ENCODE measurements around the gene GPR143.

Gene GPR143

DNA sequence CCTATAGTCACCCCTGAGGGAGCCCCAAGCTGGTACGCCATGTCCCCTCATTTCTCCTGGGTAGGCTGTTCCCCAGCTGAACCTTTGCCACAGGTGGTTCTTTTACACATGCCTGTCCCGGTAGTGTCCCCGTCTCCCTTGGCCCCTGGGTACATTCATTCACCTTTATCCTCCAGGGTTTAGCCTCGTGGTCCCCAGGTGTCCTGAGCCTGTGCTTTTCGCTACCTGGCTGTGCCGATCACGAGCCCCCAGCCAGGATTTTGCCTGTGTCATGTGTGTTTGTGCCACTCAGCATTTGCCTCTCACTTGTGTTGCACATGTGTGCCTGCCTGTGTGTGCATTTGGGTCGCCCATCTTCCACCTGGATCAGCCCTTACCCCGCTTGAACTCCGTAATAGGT is 57.6 kb downstream of the GPR143 start:
- no peak for DNase-seq (ENCODE audit: low read depth)

GRCh38 chrX:9707306-9708033 is 58.2 kb downstream of the GPR143 start:
- DNase-seq (ENCODE audit: low read depth), result no peak

GRCh38 chrX:9706421-9706820 is 59.2 kb downstream of the GPR143 start:
- DNase-seq (ENCODE audit: low read depth), result no peak

GRCh38 chrX:9704876-9705465 is 60.7 kb downstream of the GPR143 start:
- no peak for DNase-seq (ENCODE audit: low read depth)

DNA sequence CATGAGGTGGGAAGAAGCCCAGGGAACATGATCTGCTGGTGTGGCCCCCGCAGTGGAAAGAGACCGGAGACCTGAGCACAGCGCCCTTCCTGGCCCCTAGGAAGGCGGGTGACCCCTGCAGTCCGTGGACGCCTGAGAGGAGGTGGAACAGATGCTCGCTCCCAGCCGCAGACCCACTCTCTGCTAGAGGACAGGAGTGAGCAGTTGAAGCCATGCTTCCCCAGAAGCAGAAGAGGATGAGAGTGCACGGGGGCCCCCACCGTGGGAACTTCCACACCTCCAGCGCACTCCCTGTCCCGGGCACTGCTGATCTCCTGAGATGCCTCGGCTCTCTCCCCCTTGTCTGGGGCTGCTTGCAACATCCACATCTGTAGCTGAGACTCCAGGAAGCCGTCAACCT is 62.2 kb downstream of the GPR143 start:
- no peak for DNase-seq (ENCODE audit: low read depth)

- no peak for DNase-seq (ENCODE audit: low read depth)
Measured at GRCh38 chrX:9701790-9702189, 63.9 kb downstream of the GPR143 start.

DNA sequence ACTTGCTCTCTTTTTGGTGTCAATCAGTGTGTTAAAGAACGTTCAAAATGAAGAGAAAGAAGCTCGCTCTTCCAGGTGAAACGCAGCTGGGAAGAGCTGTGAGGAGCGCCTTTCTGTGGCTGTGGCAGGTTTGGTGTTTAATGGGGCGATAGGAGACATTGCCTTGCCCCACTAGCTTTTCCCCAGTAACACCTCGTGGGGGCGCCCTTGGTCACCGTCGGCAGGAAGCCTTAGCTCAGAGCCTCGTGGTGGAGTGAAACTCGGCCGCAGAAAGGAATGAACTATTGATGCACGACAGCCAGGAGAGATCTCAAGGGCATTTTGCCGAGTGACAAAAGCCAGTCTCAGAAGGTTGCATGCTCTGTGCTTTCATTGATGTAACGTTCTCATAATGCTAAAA is 65.1 kb downstream of the GPR143 start:
- no peak for DNase-seq (ENCODE audit: low read depth)

GRCh38 chrX:9698576-9698975 is 67.1 kb downstream of the GPR143 start:
- DNase-seq (ENCODE audit: low read depth), result no peak

DNA sequence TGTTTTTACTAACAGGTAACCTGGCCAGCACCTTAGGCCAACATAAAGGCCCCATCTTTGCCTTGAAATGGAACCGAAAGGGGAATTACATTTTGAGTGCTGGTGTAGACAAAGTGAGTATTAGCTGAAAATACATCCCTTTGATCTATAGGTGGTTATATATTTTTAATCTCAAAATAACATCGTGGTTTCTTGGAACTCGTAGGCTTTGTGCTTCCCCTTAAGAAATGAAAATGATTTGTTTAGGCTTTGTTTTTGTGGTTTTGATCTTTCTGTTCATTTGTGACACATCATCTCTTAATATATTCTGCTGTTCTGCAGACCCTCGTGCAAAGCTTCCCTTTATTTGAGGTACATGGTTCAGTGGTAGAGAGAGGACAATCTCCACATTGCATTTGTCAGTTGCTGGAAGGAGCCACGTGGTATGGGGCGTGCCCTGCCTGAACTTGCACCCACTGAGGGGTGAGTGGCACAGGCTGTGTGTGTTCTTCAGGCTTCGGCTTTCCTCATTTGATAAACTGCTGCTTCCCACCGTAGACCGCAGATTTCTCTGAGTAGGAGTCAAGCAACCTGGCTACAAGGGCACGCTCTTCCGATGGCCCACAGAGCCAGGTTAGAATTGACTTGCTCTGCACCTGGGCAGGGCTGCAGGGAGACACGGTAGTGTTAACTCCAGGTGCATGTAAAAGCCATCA is 72.2 kb downstream of the GPR143 start:
- no peak for DNase-seq (ENCODE audit: low read depth)

GRCh38 chrX:9690046-9690445 is 75.6 kb downstream of the GPR143 start:
- DNase-seq (ENCODE audit: low read depth), result no peak

- DNase-seq (ENCODE audit: low read depth), result no peak
Measured at GRCh38 chrX:9688833-9689232, 76.8 kb downstream of the GPR143 start.

DNA sequence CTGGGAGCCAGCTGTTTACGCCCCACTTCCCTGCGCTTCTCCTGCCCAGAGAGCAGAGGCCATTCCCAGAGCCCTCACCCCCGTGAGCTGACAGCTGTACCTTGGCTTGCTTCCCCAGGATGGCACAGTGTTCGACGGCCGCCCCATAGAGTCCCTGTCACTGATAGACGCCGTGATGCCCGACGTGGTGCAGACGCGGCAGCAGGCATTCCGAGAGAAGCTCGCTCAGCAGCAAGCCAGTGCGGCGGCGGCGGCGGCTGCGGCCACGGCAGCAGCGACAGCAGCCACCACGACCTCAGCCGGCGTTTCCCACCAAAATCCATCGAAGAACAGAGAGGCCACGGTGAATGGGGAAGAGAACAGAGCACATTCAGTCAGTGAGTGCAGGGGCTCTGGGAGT is 77.7 kb downstream of the GPR143 start:
- no peak for DNase-seq (ENCODE audit: low read depth)

DNA sequence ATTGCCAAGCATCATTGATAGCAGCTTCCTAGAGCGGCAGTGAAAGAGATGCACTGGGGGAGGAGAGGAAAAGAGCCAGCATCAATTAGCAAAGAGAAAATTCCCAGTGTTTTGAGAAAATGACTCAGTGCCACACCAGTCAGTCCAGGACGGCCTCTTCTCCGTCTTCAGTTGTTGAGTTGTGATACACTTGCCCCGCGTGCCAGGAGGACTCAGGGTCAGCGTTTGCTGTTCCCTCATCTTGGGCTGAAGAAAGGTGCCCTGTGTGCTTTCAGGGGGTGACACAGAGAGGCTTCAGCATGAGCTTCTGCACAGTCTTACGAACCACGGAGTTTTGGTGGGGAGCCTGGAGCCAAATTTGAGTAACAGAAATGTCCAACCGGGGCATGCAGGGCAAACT is 82.3 kb downstream of the GPR143 start:
- no peak for DNase-seq (ENCODE audit: low read depth)

DNA sequence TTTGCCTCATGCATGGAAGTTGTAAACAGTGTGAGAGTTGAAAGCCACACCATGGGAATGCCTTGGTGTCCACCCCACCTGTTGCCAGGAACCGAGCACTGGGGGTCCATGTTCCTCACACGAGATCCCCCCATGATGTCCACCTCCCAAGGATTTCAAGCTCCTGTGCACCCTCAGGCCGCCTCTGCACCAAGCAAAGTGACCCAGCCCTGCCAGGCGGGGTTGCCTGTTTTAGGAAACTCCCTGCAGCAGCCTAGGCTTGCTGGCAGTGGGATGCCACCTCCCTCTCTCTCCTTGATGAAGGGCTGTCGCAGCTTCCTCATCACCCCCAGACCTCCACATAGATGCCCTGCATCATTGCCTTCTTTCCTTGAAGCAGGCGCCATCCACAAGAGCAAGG is 82.8 kb downstream of the GPR143 start:
- DNase-seq (ENCODE audit: low read depth), result no peak

DNA sequence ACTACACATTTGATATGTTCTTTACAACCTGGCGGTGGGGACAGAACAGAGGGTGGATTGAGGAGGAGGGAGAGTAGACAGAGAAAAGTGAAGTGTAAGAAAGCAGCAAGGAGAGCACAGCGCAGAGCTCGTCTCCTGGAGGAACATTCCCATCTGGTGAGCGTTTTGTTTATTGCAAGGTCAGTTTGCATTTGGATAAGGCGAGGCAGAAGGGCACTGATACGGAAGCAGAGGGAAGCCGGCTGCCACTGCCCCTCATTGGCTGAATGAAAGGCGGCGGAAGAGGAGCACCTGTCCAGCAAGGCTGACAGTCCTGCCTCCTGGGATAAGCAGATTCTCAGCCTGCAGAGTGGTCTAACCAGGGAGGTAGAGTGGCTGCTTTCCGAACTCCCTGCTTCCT is 83.2 kb downstream of the GPR143 start:
- DNase-seq (ENCODE audit: low read depth), result no peak

GRCh38 chrX:9681422-9681821 is 84.2 kb downstream of the GPR143 start:
- DNase-seq (ENCODE audit: low read depth), result no peak

GRCh38 chrX:9681011-9681410 is 84.6 kb downstream of the GPR143 start:
- no peak for DNase-seq (ENCODE audit: low read depth)

DNA sequence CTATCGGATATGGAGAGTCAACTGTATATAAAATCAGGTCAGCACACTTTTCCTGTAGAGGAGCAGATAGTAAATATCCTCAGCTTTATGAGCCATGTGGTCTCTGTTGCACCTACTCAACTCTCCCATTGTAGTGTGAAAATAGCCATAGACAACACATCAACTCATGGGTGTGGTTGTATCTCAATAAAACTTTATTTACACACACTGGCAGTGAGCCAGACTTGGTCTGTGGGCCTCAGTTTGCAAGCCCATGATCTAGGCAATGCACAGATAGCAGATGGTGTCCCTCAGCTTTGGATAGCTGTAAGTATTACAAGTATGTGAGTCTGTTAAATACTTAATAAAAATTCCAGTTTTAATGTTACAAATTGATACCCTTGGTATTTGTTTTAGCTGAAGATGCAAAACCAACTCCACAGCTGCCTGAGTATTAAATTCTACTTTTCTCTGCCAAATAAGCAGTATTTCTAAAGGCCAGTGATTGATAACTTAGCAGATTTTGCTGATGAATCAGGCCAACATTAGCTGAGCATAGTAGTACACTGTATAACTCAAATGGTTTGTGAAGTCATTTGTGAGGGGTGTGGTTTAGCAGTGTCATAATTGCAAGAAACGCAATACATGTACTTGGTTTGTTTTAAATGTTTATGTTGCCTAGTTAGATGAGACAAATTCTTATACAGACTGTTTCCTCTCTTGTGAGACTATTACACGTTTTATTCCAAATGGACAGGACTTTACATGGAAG is 87.3 kb downstream of the GPR143 start:
- no peak for DNase-seq (ENCODE audit: low read depth)

GRCh38 chrX:9677098-9677739 is 88.4 kb downstream of the GPR143 start:
- no peak for DNase-seq (ENCODE audit: low read depth)

GRCh38 chrX:9676738-9677097 is 88.9 kb downstream of the GPR143 start:
- no peak for DNase-seq (ENCODE audit: low read depth)

DNA sequence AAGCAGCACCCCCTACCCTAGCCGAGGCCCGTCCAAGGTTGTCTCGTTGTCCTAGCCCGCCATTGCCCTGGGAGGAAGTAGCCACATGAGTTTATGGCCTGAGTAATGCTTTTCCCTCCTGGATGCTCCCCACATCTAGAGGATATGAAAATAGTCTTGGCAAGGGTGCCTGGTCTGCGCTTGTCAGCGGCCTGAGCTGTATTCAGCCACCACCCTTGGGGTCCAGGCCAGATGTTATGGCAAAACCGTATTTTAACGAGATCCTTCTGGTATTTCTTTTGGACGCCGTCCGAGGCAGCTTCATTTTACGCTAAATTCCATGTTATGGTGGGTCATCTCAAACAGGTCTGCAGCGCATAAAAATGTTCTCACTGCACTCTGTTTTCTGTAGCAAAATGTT is 89.3 kb downstream of the GPR143 start:
- DNase-seq (ENCODE audit: low read depth), result no peak
